H9 (cell line): ENCODE data around the gene PRSS3. TPM values are rescaled to one million over a fixed set of nuclear protein-coding genes. Genes with fewer than 3 reads are reported as not detected.
"Not testable (repeated sequence)": the region's sequence is repeated elsewhere in the genome, so short reads cannot be mapped to it uniquely, and the experiment has no call there.

Source experiments
- DNase-seq: peaks from one replicate; pipeline ENCODE4 v3.0.0-alpha.2; 2017
- H2AFZ ChIP-seq: one replicate; pipeline ENCODE4 v1.6.1; 2013; ENCODE audit warnings: mild to moderate bottlenecking, low read length, control low read depth, moderate library complexity
- H2AK5ac ChIP-seq: 2 replicates; pipeline ENCODE4 v1.6.1; 2013; ENCODE audit warnings: low read length, control low read depth, mixed read lengths; ENCODE audit not compliant: insufficient read length
- H2BK120ac ChIP-seq: one replicate; pipeline ENCODE4 v1.6.1; 2013; ENCODE audit warnings: low read depth, mild to moderate bottlenecking, low read length, control low read depth, inconsistent platforms; ENCODE audit not compliant: poor library complexity, severe bottlenecking
- H2BK12ac ChIP-seq: 2 replicates; pipeline ENCODE4 v1.6.1; 2013; ENCODE audit warnings: low read length, control low read depth, mixed read lengths, low read depth; ENCODE audit not compliant: insufficient read length
- H2BK15ac ChIP-seq: 2 replicates; pipeline ENCODE4 v1.6.1; 2013; ENCODE audit warnings: low read depth, low read length, control low read depth
- H2BK20ac ChIP-seq: one replicate; pipeline ENCODE4 v1.6.1; 2013; ENCODE audit warnings: low read depth, mild to moderate bottlenecking, low read length, control low read depth, inconsistent platforms; ENCODE audit not compliant: poor library complexity, severe bottlenecking
- H2BK5ac ChIP-seq: 2 replicates; pipeline ENCODE4 v1.6.1; 2013; ENCODE audit warnings: low read length, control low read depth, mixed read lengths; ENCODE audit not compliant: insufficient read length
- H3K14ac ChIP-seq: 2 replicates; pipeline ENCODE4 v1.6.1; 2013; ENCODE audit warnings: low read length, control low read depth; ENCODE audit not compliant: insufficient read depth
- H3K18ac ChIP-seq: 2 replicates; pipeline ENCODE4 v1.6.1; 2013; ENCODE audit warnings: low read depth, mild to moderate bottlenecking, mixed read lengths, low read length, control low read depth; ENCODE audit not compliant: insufficient read length
- H3K23ac ChIP-seq: 2 replicates; pipeline ENCODE4 v1.6.1; 2013; ENCODE audit warnings: low read length, control low read depth, mixed read lengths, low read depth; ENCODE audit not compliant: insufficient read length
- H3K23me2 ChIP-seq: 2 replicates; pipeline ENCODE4 v1.6.1; 2013; ENCODE audit warnings: low read depth, mild to moderate bottlenecking, mixed read lengths, low read length, control low read depth; ENCODE audit not compliant: insufficient read length, poor library complexity, severe bottlenecking
- H3K27ac ChIP-seq: 2 replicates; pipeline ENCODE4 v1.5.1; 2013; ENCODE audit warnings: low read length, control low read depth, mixed read lengths, low read depth; ENCODE audit not compliant: insufficient read length
- H3K27me3 ChIP-seq: 2 replicates; pipeline ENCODE4 v1.6.1; 2013; ENCODE audit warnings: low read length, control low read depth, inconsistent platforms; ENCODE audit not compliant: insufficient read depth
- H3K4ac ChIP-seq: 2 replicates; pipeline ENCODE4 v1.6.1; 2013; ENCODE audit warnings: low read depth, mild to moderate bottlenecking, control low read depth, inconsistent platforms, low read length, moderate library complexity
- H3K4me1 ChIP-seq: 2 replicates; pipeline ENCODE4 v1.6.1; 2013; ENCODE audit warnings: low read length, control low read depth, inconsistent platforms; ENCODE audit not compliant: insufficient read depth
- H3K4me2 ChIP-seq: 2 replicates; pipeline ENCODE4 v1.6.1; 2013; ENCODE audit warnings: low read length, control low read depth, mixed read lengths; ENCODE audit not compliant: insufficient read length, insufficient read depth
- H3K56ac ChIP-seq: 2 replicates; pipeline ENCODE4 v1.6.1; 2013; ENCODE audit warnings: low read depth, mild to moderate bottlenecking, mixed read lengths, low read length, control low read depth; ENCODE audit not compliant: insufficient read length
- H3K79me1 ChIP-seq: 2 replicates; pipeline ENCODE4 v1.6.1; 2013; ENCODE audit warnings: low read depth, mild to moderate bottlenecking, moderate library complexity, low read length, control low read depth, inconsistent platforms; ENCODE audit not compliant: insufficient read depth, poor library complexity, severe bottlenecking
- H3K79me2 ChIP-seq: 2 replicates; pipeline ENCODE4 v1.6.1; 2013; ENCODE audit warnings: low read length, control low read depth, inconsistent platforms; ENCODE audit not compliant: insufficient read depth
- H3K9ac ChIP-seq: 2 replicates; pipeline ENCODE4 v1.6.1; 2013; ENCODE audit warnings: low read length, control low read depth, mixed read lengths; ENCODE audit not compliant: insufficient read length; ENCODE audit errors: extremely low read depth
- H3K9me3 ChIP-seq: one replicate; pipeline ENCODE4 v1.6.1; 2013; ENCODE audit warnings: low read depth, low read length, inconsistent platforms; ENCODE audit not compliant: control insufficient read depth
- H3T11ph ChIP-seq: one replicate; pipeline ENCODE4 v1.6.1; 2013; ENCODE audit warnings: mild to moderate bottlenecking, low read length, control low read depth, inconsistent platforms
- H4K20me1 ChIP-seq: one replicate; pipeline ENCODE4 v1.6.1; 2013; ENCODE audit not compliant: control insufficient read depth, insufficient read length, insufficient read depth
- H4K5ac ChIP-seq: 2 replicates; pipeline ENCODE4 v1.6.1; 2013; ENCODE audit warnings: low read depth, mild to moderate bottlenecking, mixed read lengths, low read length, control low read depth; ENCODE audit not compliant: insufficient read length
- H4K8ac ChIP-seq: replicated peaks from 2 replicates; pipeline ENCODE4 v1.6.1; 2013; ENCODE audit warnings: low read length, control low read depth, mixed read lengths, low read depth; ENCODE audit not compliant: insufficient read length
- H4K91ac ChIP-seq: 2 replicates; pipeline ENCODE4 v1.6.1; 2013; ENCODE audit warnings: low read depth, mild to moderate bottlenecking, moderate library complexity, mixed read lengths, low read length, control low read depth; ENCODE audit not compliant: insufficient read length
- H3K27ac Mint-ChIP-seq, 3 experiments: 2 replicates in 2 of 3; 3 replicates in 1 of 3; pipeline ENCODE4 v1.8.0; 2020 to 2021; ENCODE audit warnings: mixed read lengths in 3 of 3, mild to moderate bottlenecking in 1 of 3, moderate library complexity in 1 of 3
- H3K27me3 Mint-ChIP-seq: 2 replicates; pipeline ENCODE4 v1.8.0; 2021; ENCODE audit warnings: low read depth, mild to moderate bottlenecking, moderate library complexity, mixed read lengths
- H3K36me3 Mint-ChIP-seq, 3 experiments: 2 replicates in 2 of 3; 3 replicates in 1 of 3; pipeline ENCODE4 v1.8.0; 2020 to 2021; ENCODE audit warnings: low read depth in 3 of 3, mixed read lengths in 3 of 3; ENCODE audit not compliant: insufficient read depth in 1 of 3
- H3K4me1 Mint-ChIP-seq, 2 experiments: 2 replicates each; pipeline ENCODE4 v1.8.0; 2020; ENCODE audit warnings: mixed read lengths in 2 of 2
- H3K4me3 Mint-ChIP-seq, 2 experiments: 2 replicates in 1 of 2; 3 replicates in 1 of 2; pipeline ENCODE4 v1.8.0; 2020 to 2021; ENCODE audit warnings: mild to moderate bottlenecking in 2 of 2, mixed read lengths in 2 of 2, moderate library complexity in 1 of 2
- H3K9me3 Mint-ChIP-seq, 2 experiments: 2 replicates in 1 of 2; 3 replicates in 1 of 2; pipeline ENCODE4 v1.8.0; 2020; ENCODE audit warnings: mild to moderate bottlenecking in 2 of 2, mixed read lengths in 2 of 2, moderate library complexity in 1 of 2
- WGBS: extraction: QIAGEN DNeasy Blood & Tissue Kit; methylation state at CpG from one replicate; pipeline ENCODE4 v1.1.7; 2013; ENCODE audit warnings: missing lambda C conversion rate, low lambda C conversion rate, mixed read lengths; ENCODE audit not compliant: insufficient read length; ENCODE audit errors: extremely low coverage; 5-methylcytosine and 5-hydroxymethylcytosine counted together
- total RNA-seq: library from RNA; stranded (reverse); gene quantifications from 2 replicates; pipeline ENCODE4 v1.2.1, GENCODE V29; 2021

Gene PRSS3
- total RNA-seq, 1 experiment from 2014 or later = not detected

DNA sequence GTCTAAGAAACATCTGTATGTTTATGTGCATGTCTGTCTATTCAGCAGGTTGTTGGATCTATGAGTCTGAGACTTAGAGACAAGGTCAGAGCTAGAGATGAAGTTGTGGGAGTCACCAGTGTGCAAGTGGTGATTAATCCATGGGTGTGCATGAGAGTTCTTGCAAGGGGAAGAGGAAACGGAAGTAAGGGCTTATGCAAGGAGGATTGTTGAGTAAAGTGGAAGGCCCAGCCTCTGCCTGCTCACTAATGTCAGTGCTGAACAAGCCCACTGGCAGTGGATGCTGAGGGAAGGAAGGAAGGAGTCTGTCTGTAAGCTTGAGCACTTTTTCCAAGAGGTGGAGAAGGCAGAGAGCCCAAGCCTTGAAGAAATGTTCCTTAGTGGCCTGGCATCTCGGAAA is 35.7 kb upstream of the PRSS3 start:
- H3K56ac ChIP-seq, H3K36me3 Mint-ChIP-seq, H2AK5ac ChIP-seq, H2AFZ ChIP-seq, H3K9me3 ChIP-seq, H3K23me2 ChIP-seq, H4K91ac ChIP-seq, H3K27me3 Mint-ChIP-seq, H3T11ph ChIP-seq, H4K20me1 ChIP-seq, H2BK12ac ChIP-seq, H3K4me3 Mint-ChIP-seq, H3K4me1 Mint-ChIP-seq, H3K14ac ChIP-seq, H3K18ac ChIP-seq, H2BK15ac ChIP-seq, H3K27ac ChIP-seq, H3K4me2 ChIP-seq, H3K79me2 ChIP-seq, H3K9ac ChIP-seq, H3K79me1 ChIP-seq, H4K8ac ChIP-seq, H2BK20ac ChIP-seq, DNase-seq, H3K9me3 Mint-ChIP-seq, H3K27ac Mint-ChIP-seq, H3K23ac ChIP-seq, H3K4ac ChIP-seq, H3K4me1 ChIP-seq, H4K5ac ChIP-seq, H2BK120ac ChIP-seq, H2BK5ac ChIP-seq, H3K27me3 ChIP-seq: not testable (repeated sequence)
- no CpG with 5 or more reads among the region's 2 CpGs for WGBS
